GM19463 (cell line): ENCODE measurements around the gene CDH15.
"Not testable (repeated sequence)": the region's sequence is repeated elsewhere in the genome, so short reads cannot be mapped to it uniquely, and the experiment has no call there.

Experiments used
- ATAC-seq: cut with Tn5 transposase; IDR thresholded peaks from one replicate; pipeline ENCODE4 v1.9.1; 2021; ENCODE audit warnings: mild to moderate bottlenecking, moderate library complexity; ENCODE audit not compliant: unreplicated experiment

Gene CDH15

DNA sequence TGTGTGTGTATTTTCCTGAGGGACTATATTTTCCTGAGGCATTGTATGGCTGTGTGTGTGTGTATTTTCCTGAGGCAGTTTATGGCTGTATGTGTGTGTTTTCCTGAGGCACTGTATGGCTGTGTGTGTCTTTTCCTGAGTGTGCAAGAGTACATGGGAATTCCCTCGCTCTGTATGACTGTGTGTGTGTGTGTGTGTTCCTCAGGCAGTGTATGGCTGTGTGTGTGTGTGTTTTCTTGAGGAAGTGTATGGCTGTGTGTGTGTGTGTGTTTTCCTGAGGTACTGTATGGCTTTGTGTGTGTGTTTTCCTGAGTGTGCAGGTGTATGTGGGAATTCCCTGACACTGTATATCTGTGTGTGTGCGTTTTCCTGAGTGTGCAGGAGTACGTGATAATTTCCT lies 50.1 kb downstream of the CDH15 start:
- ATAC-seq: no peak

DNA sequence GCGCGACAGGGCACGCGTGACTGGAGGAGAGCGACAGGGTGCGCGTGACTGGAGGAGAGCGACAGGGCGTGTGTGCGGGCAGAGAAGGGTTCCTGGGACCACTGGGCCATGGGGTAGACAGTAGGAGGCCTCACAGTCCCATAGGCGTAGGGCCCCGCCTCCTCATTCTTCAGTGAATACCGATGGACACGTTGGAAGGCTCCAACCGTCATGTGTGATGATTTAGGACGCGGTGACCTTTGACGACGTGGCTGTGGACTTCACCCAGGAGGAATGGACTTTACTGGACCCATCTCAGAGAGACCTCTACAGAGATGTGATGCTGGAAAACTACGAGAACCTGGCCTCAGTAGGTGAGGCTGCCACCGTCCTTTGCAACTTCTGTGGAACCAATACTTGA lies 51.4 kb downstream of the CDH15 start:
- no peak for ATAC-seq

DNA sequence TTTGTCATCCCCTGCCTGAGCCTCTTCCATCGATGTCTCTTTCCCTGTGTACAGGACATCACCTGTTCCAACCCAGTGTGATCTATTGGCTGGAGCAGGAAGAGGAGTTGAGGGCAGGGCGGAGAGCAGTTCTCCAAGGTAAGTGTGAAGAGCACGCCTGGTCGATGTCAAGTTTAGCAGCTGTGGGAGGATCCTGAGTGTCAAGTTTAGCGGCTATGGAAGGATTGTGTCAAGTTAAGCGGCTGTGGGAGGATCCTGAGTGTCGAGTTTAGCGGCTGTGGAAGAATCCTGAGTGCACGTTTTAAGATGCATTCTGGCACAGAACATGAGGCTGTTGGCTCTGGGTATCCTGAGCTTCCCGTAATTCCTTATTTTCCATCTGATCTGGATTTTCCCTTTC lies 53.1 kb downstream of the CDH15 start:
- ATAC-seq: no peak

DNA sequence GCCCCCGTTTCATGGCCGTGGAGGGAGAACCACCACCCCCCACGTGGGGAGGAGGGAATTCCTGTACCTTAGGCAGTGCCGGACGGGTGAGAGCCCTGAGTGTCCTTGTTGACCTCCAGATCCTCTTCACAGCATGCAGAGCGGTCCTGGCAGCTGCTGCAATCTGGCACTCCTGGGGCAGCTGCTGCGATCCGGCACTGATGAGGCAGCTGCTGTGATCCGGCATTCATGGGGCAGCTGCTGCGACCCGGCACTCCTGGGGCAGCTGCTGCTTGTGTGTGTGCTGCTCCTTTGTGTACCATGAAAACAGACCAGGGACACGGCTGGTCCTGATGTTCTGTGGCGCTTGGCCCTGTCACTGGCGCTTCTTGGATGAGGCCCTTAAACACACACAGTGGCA lies 58.7 kb downstream of the CDH15 start:
- ATAC-seq: no peak

DNA sequence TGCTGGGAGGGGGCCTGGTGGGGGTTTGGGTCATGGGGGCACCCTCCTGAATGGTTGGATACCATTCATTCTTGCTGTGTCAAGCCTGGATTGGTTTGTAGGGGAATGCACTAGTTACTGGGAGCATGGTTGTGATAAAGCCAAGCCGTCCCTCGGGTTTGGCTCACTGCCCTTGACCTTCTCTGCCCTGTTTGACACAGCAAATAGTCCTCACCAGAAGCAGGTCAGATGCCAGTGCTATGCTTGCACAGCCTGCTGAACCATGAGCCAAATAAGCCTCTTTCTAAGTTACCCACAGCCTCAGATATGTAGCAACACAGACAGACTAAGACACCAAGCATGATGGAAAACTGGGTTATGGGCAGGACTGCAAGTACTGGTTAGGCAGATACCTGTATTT lies 60.6 kb downstream of the CDH15 start:
- ATAC-seq: no peak

DNA sequence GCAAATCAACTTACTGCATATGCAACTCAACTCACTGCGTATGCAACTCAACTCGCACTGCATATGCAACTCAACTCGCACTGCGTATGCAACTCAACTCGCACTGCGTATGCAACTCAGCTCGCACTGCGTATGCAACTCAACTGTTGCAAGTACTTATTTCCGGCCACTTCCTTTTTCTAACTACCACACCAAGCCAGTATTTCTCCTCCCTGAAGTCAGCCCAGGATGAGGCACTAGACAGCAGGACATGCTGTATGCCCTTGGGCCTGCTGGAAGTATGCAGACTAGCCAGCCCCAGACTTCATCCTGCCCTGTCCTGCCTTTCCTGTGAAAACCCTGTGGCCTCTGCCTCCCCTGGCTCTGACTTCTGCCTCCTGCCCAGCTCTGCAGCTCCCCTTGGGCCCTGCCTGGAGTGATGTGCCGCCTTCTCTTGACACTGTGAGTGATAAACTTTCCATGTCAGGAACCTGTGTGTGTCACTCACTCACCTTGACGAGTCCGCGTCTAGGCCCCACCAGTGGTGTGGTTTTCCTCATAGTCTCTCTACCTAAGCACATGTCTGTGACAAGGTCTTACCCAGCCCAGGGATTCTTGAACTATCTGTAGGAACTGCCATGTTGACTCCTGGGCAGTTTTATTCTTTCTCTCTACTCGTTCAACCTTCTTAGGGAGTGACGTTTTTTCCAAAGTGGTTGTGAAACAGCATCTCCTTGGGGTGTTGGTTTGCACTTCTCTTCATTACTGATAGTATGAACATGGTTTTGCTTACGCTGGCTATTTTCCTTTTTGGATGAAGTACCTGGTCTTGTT lies 62.3 kb downstream of the CDH15 start:
- no peak for ATAC-seq

DNA sequence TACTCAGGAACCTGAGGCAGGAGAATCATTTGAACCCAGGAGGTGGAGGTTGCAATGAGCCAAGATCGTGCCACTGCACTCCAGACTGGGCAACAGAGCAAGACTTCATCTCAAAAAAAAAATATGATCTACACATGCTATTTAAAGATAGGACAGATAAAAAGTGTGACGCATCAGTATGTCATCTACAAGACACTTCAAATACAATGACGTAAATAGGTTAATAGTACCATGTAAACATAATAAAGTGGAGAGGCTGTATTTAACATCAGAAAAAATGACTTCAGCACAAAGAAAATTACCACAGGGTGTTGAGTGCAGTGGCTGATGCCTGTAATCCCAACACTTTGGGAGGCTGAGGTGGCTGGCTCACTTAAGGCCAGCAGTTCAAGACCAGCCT lies 66.2 kb downstream of the CDH15 start:
- ATAC-seq: no peak

DNA sequence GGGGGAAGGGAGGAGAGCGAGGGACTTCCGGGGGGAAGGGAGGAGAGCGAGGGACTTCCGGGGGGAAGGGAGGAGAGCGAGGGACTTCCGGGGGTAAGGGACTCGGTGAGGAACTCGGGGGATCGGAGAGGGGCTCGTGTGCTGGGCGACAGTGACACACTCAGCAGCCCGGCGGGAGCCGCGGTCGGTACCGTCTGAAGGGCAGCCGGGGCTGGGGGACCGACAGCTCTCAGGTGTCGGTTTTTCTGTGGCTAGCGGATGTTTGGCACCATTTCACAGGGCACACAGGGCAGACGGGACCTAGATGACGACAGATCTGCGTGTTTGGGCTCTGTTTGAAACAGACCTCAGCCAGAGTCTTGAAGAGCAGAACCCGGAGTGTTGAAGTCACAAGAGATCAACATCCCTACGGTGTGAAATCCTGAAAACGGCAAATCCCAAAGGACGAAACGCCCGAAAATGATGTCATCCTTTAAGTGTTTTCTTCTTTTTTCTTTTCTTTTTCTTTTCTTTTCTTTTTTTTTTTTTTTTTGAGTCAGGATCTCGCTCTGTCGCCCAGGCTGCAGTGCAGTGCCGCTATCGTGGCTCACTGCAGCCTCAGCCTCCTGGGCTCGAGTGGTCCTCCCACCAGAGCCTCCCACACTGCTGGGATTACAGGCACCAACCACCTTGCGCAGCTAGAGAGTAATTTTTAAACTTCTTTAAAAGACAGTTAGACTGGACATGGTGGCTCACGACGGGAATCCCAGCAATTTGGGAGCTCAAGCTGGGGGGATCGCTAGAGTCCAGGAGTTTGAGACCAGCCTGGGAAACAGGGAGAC lies 69.8 kb downstream of the CDH15 start:
- peak; percentile 70 for ATAC-seq

DNA sequence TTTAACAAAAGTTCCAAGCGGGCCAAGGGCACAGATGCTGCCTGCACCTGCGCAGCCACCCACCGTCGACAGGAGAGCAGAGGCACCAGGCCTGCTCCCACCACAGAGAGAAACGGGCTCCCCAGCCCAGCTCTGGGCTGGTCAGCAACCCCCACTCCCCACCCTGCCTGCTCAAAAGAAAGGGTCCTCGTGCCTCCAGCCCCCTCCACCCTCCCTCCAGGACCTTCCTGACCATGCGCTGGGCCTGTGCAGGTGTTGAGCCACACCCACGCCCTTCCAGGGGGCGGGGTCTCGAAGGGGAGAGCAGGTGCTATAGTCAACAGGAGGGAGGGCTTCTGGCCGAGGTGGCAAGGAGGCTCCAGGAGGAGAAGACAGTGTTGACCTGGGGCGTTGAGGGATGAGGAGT lies 71.2 kb downstream of the CDH15 start:
- ATAC-seq: no peak

DNA sequence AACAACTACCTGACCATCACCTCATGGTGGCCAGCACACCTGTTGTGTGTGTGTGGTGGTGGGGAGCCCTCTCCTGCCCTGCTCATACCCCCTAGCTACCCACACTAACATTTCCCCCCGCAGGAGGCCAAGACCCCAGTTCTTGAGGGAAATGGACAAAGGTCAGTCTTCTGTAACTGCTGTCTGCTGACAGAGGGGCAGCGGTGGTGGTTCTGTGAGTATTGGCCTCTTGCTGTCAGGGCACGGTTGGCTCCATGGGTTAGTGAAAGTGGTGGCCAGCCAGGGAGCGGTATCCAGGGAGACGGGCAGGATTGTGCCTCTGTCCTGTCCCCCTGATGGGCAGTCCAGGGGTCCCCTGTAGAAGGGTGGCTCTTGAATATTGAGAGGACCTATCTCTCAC lies 72.1 kb downstream of the CDH15 start:
- no peak for ATAC-seq

DNA sequence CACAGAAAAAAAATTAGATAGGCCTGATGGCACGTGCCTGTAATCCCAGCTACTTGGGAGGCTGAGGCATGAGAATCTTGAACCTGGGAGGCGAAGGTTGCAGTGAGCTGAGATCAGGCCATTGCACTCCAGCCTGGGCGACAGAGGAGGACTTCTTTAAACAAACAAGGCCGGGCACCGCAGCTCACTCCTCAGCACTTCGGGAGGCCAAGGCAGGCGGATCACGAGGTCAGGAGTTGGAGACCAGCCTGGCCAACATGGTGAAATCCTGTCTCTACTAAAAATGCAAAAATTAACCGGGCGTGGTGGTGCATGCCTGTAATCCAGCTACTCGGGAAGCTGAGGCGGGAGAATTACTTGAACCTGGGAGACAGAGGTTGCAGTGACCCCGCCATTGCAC lies 72.7 kb downstream of the CDH15 start:
- ATAC-seq: not testable (repeated sequence)

DNA sequence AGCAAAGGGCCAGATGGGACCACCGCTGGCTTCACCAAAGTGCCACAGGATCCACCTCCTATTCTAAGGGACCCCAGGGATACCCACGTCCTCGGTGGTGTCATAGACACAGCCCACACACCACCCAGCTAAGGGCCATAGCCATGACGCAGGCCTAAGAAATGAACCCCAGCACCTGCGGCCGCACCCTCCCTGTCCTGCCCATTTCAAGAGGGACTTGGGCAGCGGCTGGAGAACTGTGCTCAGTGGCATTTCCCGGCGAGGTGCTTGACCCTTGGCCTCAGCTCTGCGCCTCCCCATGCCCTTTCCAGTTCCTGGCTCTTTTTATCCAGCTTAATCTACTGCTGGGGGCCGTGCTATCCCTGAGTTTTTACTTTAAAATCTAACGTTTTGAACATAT lies 73.2 kb downstream of the CDH15 start:
- ATAC-seq: no peak
